AG08395 (cell line): ENCODE results near the gene KDM4C.
A peak's percentile ranks its signal among the peaks of the same experiment; 100 is the strongest.
"Not testable (repeated sequence)": the region's sequence is repeated elsewhere in the genome, so short reads cannot be mapped to it uniquely, and the experiment has no call there.

Source experiments
- DNase-seq: peaks from one replicate; pipeline ENCODE4 v3.0.0; 2012; ENCODE audit warnings: mixed read lengths, low spot score

The KDM4C gene

DNA sequence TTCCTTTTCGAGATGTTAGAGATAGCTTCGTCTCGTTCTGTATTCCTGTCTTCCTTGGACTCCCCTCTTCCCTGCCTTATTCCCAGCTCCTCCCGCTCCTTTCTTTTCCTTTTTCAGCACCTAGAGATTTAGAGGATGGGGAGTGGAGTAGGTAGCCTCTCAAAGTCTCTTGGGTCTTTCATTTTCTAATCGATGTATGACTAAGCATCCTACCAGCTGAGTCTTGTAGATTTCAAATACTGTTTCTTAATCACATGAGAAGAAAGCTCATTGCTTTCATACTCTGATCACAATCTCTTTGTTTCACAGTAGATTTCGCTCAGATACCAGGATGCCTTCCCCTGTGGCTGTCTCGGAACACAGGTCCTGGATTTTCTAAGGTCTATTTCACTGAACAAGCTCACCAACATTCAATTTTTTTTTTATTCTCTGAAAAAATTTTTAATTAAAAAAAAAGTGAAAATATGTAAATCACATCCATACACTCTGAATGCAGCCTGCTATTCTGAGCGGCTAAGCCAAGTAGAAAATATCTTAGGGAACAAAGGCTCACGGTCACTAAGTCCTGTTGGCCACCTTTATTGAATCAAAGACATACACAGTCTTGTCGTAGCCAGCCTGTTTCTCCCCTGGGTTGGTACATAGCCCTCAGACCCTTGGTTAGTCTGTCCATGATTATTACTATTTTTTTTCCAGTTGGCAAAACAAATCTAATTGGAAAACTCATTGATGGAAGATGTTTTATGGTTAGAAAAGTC, 413.8 kb downstream of the KDM4C start:
- DNase-seq: no peak

- peak; percentile 48 for DNase-seq
Measured at GRCh38 chr9:7172154-7173115, 414.7 kb downstream of the KDM4C start.

- DNase-seq: no peak
Measured at GRCh38 chr9:7173139-7173538, 415.4 kb downstream of the KDM4C start.

- DNase-seq: no peak
Measured at GRCh38 chr9:7174301-7174700, 416.5 kb downstream of the KDM4C start.

DNA sequence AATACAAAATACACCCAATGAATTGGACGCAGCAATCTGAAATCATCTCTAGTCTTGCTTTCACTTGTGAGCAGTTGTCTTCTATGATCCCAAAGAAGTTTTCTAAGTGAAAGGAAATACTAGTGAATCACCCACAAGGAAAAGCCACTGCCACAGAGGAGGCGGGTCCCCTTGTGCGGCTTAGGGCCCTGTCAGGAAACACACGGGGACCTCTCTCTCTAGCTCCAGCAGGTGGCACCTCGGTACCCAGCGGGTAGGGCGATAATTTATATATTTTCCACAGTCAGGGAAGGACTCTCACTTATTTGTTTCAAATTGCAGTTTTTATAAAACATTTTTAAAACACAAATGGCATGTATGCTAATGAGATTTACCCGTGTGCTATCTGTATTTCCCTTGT, 417.1 kb downstream of the KDM4C start:
- DNase-seq: no peak

DNA sequence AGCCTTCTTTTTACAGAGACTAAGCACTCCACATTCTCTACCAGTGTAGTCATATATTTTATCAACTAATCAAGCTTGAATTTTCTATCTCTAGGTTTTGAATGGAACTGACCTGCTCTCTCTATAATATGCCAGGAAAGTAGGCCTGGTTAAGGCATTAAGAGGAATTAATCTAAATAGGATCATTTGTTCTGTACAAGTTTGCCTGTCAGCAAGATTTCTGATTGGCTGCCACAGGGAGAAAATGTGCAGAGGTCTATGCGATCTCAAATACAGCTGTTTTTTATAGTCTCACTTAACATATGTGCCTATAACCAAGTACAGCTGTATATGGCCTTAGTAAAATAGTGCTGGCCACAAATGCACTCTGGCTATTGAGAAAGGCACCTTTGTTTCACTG, 418.8 kb downstream of the KDM4C start:
- DNase-seq: no peak

DNA sequence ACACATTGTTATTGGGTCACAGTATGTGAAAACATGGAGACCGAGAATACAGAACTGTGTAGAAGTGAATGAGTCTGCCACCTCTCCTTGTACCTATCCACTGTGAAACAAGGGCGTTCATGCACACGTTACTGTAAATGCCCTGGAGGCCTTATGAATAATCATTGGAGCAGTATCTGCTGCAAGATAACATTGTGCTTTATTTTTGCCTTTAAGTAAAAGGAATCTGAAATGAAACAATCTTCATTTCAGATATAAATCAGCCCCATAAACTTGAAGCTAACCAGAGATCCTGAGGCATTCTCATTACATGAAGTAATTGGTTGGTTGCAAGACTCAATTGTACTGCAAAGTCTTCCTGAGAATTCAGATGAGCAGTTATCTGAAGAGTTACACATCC, 419.6 kb downstream of the KDM4C start:
- DNase-seq: no peak

DNA sequence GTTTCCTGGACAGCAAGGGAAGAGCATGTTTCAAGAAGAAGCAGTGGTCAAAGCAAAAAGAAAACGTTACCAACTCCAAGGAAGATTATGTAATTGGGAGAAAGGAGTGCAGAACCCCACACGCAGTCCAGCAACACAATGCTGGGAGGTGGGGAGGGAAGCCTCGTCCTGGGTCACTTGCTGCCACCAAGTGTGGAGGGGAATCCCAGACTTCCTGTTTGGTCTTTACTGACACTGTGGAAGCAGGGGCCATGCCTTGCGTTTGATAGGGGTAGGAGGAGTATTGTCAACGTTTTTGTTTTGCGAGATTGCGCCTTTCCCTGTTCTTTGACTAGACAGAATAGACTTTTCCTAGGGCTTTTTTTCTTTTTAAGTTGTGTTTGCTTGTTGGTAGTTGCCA, 421.0 kb downstream of the KDM4C start:
- no peak for DNase-seq

DNA sequence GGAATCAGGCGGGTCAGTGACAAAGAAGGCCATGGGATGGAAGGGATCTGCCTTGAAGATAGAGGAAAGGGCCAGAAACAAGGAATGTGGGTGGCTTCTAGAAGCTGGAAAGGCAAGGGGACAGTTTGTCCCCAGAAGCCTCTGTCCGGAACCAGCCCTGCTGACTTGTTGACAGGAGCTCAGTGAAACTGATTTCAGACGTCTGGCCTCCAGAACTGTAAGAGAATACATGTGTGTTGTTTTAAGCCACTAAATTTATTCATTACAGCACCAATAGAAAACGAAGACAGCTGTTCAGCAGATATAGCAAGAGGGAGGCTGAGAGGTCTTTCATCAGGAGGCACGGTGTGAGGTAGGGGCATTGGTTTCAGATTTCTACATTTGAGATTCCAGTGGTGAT, 422.5 kb downstream of the KDM4C start:
- no peak for DNase-seq

DNA sequence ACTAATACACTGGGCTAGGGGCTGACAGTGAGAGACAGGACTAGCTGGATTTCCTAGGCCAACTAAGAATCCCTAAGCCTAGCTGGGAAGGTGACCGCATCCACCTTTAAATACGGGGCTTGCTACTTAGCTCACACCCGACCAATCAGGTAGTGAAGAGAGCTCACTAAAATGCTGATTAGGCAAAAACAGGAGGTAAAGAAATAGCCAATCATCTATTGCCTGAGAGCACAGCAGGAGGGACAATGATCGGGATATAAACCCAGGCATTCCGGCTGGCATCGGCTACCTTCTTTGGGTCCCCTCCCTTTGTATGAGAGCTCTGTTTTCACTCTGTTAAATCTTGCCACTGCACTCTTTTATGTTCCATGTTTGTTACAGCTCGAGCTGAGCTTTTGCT, 425.4 kb downstream of the KDM4C start:
- DNase-seq: not testable (repeated sequence)

DNA sequence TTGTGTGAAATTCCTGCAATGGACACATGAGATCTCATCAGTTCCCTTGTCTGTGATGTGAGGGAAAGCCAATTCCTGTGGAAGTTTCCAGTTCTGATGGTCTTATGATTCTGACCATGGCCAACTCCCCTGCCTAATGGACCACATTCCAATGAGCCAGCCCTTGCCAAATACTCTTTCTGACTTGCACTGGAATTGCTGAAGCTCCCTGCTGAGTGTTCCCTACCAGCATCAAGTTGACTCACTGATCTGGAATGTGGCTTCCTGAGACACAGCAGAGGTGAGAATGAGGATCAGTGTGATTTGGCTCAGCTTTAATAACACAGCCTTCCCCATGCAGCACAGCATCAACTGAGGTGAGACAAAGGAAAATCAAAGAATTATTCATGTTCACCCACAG, 427.8 kb downstream of the KDM4C start:
- DNase-seq: peak; percentile 85

DNA sequence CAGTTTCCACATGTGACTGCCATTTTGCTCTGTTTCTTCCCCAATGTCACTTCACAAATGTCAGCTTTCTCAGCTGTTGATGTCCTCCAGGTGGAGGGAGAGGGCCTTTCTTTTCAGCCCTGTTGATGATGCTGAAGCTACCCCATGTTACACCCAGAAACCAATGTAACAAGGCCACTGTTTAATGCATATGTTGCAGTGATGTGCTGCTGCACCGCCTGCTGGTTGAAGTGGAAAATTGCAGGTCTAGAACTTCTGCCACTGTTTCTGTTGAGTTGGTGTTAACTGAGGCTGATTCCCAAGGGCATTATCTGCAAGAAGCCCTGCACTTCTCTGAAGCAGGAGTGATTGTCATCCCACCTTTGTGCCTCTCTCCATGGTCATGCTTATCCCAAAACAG, 428.4 kb downstream of the KDM4C start:
- no peak for DNase-seq

DNA sequence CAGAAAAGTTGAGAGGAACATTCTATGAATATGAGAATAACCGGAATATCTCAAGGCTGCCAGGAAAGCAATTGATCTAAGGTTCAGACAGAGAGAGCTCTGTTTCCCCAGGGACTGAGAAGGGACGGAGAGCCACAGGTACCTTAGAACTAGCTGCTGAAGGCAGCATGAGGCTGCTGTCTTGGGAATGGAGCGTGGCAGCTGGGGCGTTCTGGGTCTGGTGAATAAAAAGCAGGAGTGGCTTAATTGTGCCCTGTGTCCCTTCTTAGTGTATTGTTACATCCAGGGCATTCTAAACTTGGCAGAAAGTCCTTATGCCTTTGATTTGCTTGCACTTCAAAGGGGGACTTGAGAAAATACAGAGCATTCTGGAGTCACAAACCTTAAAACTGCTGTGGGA, 434.5 kb downstream of the KDM4C start:
- DNase-seq: no peak

GRCh38 chr9:7195526-7195925, 437.8 kb downstream of the KDM4C start:
- DNase-seq: no peak

GRCh38 chr9:7196467-7196866, 438.7 kb downstream of the KDM4C start:
- no peak for DNase-seq

GRCh38 chr9:7201196-7201595, 443.4 kb downstream of the KDM4C start:
- DNase-seq: no peak

DNA sequence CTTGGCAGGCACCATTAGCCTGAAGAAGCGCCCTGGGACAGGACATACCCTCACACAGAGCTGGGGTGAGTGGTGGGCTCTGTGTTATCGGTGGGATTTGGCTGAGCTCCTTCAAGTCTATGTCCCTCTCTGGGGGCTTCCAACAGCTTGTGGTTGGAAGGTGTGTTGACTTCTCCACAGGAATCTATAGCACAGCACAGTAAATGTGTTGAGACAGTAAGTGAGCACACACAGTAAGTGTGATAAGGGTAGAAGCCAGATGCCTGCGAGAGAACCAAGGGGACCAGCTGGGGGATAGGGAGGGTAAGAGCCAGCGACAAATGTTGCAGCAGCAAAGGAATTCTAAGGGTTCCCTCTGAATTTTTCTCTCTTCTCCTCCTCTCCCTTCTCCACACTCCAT, 448.0 kb downstream of the KDM4C start:
- DNase-seq: no peak

GRCh38 chr9:7206221-7206758, 448.5 kb downstream of the KDM4C start:
- no peak for DNase-seq

DNA sequence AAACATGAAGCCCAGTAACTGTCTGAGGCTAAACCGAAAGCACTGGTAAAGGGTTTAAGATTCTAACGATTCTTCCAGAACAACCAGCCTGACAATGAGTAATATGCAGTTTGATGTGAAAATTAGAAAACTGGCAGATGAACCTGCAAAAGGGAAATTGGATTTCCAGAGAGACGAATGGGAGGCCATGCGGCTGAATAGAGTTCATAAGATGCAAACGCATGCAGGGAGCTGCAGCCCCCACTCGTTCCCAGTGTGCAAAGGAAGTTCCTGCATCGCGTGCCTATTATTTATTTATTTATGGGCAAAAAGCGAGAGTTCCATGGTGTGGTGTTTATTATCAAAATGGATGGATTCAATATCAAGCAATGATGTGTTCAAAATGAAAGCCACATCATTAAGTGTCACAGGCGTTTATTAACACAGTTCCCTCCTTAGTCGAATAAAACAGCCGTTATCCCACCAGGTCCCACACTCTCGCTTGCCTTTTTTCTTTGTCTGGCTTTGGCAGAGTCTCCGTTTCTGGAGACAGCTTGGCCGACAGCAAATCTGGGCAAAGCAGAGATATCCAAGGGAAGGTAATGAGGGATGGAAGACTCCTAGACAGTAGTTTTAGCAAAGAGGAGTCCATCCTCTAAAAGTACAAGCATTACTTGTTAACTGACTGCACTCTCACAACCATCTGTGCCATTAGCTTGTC, 451.4 kb downstream of the KDM4C start:
- no peak for DNase-seq

DNA sequence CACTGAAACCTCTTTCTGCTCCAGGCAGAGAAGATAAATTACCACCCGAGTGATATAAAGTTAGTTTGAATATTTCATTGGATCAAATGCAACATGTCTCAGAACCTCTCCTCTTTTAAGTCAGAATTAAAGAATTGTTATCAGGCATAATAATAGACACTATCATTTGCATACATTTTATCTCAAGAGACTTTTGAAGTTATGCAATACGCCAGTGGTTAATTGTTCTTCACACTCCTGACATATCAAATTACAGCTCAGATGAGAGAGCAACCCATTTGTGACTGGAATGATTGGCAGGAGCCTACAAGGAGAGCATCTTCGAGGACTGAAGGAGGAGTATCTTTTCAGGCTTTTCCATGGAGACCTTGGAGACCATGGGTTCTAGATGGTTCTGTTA, 452.2 kb downstream of the KDM4C start:
- DNase-seq: no peak

- no peak for DNase-seq
Measured at GRCh38 chr9:7210854-7211637, 453.3 kb downstream of the KDM4C start.

- DNase-seq: no peak
Measured at GRCh38 chr9:7211657-7212056, 453.9 kb downstream of the KDM4C start.
